Measurements from ENCODE around the gene CADPS. TPM values are rescaled to one million over a fixed set of nuclear protein-coding genes. Genes with fewer than 3 reads are reported as not detected.

The CADPS gene
- total and polyA plus RNA-seq, 9 of the 15 experiments (the other 6 are each of a cell fraction or from before 2014, with no cell fraction given): not detected

DNA sequence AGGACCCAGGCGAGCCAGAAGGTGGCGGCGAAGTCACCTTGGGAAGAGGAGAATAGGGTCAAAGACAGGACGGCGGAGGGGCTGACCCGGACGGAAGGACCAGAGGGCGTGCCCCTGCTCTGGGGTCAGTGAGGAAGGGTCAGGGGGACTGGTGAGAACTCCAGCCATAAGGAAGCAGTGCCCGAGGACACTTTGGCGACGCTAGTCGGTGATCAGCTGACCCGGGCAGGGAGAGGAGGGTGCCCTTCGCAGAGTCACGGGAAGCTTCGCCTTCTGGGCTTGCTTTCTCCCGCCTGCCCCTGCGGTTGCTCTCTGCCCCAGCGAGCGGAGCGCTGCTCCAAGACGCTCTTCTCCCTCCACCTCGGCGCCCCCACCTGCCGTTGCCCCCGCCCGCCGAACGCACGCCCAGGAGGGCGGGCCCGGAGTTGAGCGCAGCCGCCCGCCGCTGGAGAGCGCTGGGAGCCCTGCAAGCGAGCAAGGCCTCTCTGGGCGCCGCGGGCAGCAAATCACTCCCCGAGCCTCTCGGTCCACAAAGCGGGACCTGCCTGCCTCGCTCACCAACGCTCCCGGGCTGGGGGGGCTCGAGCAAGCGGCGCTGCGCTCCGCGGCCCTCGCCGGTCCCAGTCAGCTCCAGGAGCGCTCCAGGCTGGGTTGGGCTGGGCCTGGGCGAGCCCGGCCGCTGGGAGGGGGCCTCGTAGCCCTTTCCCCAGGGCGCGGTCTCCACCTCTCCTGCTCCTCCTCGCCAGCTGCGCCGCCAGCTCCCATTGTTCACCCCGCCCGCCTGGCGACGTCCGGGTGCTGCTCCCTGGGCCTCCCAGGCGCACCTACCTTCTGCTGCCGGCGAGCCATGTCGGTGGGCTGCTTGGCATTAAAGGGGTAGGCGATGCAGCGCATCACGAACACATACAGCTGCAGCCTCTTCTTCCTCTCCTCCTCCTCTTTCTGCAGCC is 1.2 kb downstream of the CADPS start (continued):
- no peak for TF ChIP-seq PRPF4 (IDR thresholded peaks at IDR 0.05; ENCODE audit: insufficient read depth, low read depth, low read length, poor library complexity, severe bottlenecking)
- TF ChIP-seq, protein P1, sequence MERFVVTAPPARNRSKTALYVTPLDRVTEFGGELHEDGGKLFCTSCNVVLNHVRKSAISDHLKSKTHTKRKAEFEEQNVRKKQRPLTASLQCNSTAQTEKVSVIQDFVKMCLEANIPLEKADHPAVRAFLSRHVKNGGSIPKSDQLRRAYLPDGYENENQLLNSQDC (CRISPR knock-in tag; IDR thresholded peaks at IDR 0.05): no peak
- no peak for TF ChIP-seq NFRKB (IDR thresholded peaks at IDR 0.05; ENCODE audit: low read depth)

DNA sequence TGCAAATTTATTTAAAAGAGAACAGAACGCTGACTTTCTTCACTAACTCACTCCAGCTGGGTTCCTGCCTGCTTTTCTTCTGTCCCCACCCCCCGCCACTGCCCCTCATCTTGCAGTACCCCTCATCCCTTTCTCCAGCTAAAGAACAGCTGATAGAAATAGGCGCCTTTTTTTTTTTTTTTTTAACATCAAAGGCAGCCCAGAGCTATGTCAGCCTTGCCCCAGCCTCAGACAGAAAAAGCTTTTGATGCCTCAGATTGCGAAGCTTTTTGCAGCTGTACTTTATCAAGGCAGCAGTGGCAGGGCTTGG is 1.8 kb downstream of the CADPS start:
- Histone ChIP-seq H3K36me3 (ENCODE audit: control insufficient read depth, insufficient read depth, low read length) (no peaks in the 10 kb centered on the region), H3K79me2 (ENCODE audit: control insufficient read depth, insufficient read depth, low read length) (no peaks in the 10 kb centered on the region), H3K9me3 (replicated peaks; ENCODE audit: control insufficient read depth, insufficient read depth, low read depth, low read length) (no peaks in the 10 kb centered on the region), H3K27ac (ENCODE audit: extremely low read depth, low read depth, low read length) (no peak overlapping the region), H3K27me3 (ENCODE audit: control insufficient read depth in 2 of 2, insufficient read depth in 2 of 2, low read length in 2 of 2) (no peaks in the 10 kb centered on the region; a peak in 1 of 5 replicates), H3K4me2 (ENCODE audit: insufficient read depth, low read length) (no peak overlapping the region), H3K4me3 (no peak overlapping the region), H3K4me1 (replicated peaks in 1 of 2; ENCODE audit: control insufficient read depth in 2 of 2, insufficient read depth in 2 of 2, low read length in 2 of 2) (peaks cover 0 to 8% of the 10 kb centered on the region in 2 experiments; a peak in 2 of 5 replicates), H2AFZ (ENCODE audit: low read depth, low read length) (no peak overlapping the region), H3K9me1 (ENCODE audit: control insufficient read depth, insufficient read depth, low read length) (no peaks in the 10 kb centered on the region), H3K9ac (ENCODE audit: insufficient read depth in 1 of 2, low read depth in 2 of 2, low read length in 2 of 2) (no peak overlapping the region), H4K20me1 (replicated peaks; ENCODE audit: control insufficient read depth, insufficient read depth, low read length) (no peaks in the 10 kb centered on the region)
- POLR2A ChIA-PET: no interaction called here
- in situ Hi-C loops (cut with MboI): no loop called here
- WGBS (ENCODE audit: insufficient coverage, low coverage, missing lambda C conversion rate): 0% methylated on average over 2 of the region's 4 CpGs
- no TSS peak for BruUV-seq (replicated peaks)
- TF ChIP-seq POLR2B (IDR thresholded peaks at IDR 0.05; ENCODE audit: low read depth, partially characterized antibody): no peak
- no peak for TF ChIP-seq HSF4 (CRISPR knock-in tag; IDR thresholded peaks at IDR 0.05; ENCODE audit: borderline replicate concordance)
- TF ChIP-seq TCF3 (CRISPR knock-in tag; IDR thresholded peaks at IDR 0.05): no peak
- TF ChIP-seq ZNF431 (CRISPR knock-in tag; IDR thresholded peaks at IDR 0.05): no peak
- TF ChIP-seq ZKSCAN8 (CRISPR knock-in tag; IDR thresholded peaks at IDR 0.05): no peak
- no peak for TF ChIP-seq HDAC1 (IDR thresholded peaks at IDR 0.05)
- no peak for TF ChIP-seq ZNF239 (CRISPR knock-in tag; IDR thresholded peaks at IDR 0.05)
- TF ChIP-seq ZNF24 (IDR thresholded peaks at IDR 0.05): no peak
- no peak for TF ChIP-seq ZKSCAN1 (IDR thresholded peaks at IDR 0.05; ENCODE audit: low read depth, low read length)
- no peak for TF ChIP-seq TARDBP (IDR thresholded peaks at IDR 0.05)
- no peak for TF ChIP-seq NR4A1 (CRISPR knock-in tag; IDR thresholded peaks at IDR 0.05)
- no peak for TF ChIP-seq NR4A1 (tag; IDR thresholded peaks at IDR 0.05)
- no peak for TF ChIP-seq XRCC4 (IDR thresholded peaks at IDR 0.05; ENCODE audit: extremely low read depth, insufficient read depth, insufficient read length)
- TF ChIP-seq PHTF2 (CRISPR knock-in tag; IDR thresholded peaks at IDR 0.05): no peak
- TF ChIP-seq, protein P2, sequence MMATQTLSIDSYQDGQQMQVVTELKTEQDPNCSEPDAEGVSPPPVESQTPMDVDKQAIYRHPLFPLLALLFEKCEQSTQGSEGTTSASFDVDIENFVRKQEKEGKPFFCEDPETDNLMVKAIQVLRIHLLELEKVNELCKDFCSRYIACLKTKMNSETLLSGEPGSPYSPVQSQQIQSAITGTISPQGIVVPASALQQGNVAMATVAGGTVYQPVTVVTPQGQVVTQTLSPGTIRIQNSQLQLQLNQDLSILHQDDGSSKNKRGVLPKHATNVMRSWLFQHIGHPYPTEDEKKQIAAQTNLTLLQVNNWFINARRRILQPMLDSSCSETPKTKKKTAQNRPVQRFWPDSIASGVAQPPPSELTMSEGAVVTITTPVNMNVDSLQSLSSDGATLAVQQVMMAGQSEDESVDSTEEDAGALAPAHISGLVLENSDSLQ (IDR thresholded peaks at IDR 0.05): no peak
- no peak for TF ChIP-seq ZNF347 (CRISPR knock-in tag; IDR thresholded peaks at IDR 0.05; ENCODE audit: low read depth)
- no peak for TF ChIP-seq TAF7 (tag; IDR thresholded peaks at IDR 0.05)
- TF ChIP-seq GTF2E2 (tag; IDR thresholded peaks at IDR 0.05): no peak
- TF ChIP-seq, protein P3, sequence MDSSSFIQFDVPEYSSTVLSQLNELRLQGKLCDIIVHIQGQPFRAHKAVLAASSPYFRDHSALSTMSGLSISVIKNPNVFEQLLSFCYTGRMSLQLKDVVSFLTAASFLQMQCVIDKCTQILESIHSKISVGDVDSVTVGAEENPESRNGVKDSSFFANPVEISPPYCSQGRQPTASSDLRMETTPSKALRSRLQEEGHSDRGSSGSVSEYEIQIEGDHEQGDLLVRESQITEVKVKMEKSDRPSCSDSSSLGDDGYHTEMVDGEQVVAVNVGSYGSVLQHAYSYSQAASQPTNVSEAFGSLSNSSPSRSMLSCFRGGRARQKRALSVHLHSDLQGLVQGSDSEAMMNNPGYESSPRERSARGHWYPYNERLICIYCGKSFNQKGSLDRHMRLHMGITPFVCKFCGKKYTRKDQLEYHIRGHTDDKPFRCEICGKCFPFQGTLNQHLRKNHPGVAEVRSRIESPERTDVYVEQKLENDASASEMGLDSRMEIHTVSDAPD (CRISPR knock-in tag; IDR thresholded peaks at IDR 0.05): no peak
- intact Hi-C loops (cut with micrococcal nuclease): no loop called here
- no peak for ATAC-seq
- FAIRE-seq: no peak
- CTCF ChIA-PET (ENCODE audit: low intra/inter-chr PET ratio): no interaction called here
- DNase-seq (ENCODE audit: extremely low read depth in 1 of 4, low spot score in 3 of 4): no peak

Measured in K562 (cell line).